HG03520 (cell line): Measurements from ENCODE around the gene EPB41.

Experiments
- ATAC-seq: cut with Tn5 transposase; IDR thresholded peaks from one replicate; pipeline ENCODE4 v1.9.1; 2021; ENCODE audit warnings: mild to moderate bottlenecking, moderate library complexity; ENCODE audit not compliant: unreplicated experiment

EPB41 gene

DNA sequence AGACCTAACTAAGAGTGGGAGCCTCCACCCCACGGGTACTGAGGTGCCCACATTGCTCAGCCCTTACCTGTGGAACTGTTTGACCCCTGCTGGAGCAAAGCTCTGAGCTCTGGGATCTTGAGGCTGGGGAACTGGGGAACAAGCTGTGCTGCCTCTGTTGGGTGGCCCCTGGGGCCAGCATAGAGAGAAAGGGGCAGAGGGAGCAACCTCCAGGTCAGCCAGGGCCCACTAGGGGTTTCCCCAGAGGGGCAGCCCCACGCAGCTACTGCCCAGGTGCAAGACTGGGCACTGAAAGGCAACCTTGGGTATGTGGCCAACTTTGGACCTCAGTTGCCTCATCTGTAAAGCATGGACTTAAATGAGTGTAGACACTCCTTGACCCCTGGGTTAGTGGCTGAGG is 23.5 kb upstream of the EPB41 start:
- ATAC-seq = no peak

DNA sequence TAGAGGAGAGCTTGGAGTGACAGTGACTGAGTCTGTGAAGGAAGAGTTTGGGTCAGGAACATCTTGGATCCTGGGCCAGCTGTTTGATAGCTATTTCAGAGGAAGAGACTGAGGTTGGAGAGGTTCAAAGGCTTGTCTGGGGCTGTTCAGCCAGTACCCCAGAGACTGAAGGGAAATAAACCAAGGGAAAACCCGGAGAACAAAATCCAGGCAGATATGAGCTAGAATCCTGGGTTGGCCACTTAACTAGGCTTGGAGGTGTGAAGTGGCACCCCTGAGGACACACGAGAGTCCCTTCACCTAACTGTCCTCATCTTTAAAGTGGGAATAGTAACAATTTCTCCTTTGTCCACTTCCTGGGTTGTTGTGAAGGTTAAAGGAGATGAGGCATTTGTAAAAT is 23.1 kb upstream of the EPB41 start:
- no peak for ATAC-seq

- ATAC-seq = no peak
Observed at GRCh38 chr1:28893403-28894102, 20.8 kb upstream of the EPB41 start.

- ATAC-seq = no peak
Observed at GRCh38 chr1:28894785-28895184, 19.6 kb upstream of the EPB41 start.

DNA sequence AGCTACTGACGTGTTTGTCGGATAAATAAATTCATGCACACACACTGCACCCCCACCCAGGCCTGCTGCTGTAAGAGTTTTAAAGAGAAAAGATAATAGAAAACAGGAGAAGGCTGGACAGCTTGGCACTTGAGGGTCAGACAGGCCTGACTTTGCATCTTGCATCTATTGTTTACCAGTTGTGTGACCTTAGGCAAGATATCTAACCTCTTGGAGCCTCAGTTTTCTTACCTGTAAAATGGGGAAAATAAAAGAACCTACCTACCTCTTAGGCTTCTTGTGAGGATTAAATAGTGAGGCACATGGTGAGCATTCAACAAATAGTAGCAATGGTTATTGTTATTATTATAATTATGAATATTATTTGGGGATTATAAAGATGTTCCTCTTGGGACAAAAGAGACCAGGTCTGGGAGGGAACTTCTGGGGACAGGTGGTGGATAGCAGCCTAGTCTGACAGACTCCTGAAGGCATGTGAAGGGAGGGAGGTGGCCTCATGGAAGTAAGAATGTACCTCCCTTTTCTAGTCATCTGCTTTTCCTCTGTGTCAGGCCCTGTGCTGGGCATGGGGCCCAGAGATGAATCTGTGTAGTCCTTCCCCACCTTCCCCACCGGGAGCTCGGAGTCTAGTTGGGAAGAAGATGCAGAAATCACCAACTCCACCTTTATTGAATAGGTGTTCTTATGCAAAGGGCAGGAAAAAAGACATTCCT is 18.3 kb upstream of the EPB41 start:
- no peak for ATAC-seq

DNA sequence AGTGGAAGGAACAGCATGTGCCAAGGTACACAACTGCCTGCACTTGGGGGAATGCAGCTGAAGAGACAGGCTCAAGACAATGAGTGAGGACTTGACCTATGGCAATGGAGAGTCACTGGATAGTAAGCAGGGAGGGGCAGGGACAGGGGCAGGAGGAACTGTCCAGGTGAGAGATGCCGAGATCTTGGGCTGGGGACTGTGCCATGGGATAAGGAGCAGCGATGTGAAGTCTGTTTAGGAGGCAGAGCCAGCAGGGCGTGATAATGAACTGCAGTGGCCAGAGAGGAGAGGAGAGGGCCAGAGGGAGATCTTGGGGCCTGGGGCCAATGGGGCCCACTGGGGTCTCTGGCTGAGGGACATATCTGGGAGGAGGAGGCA is 17.8 kb upstream of the EPB41 start:
- no peak for ATAC-seq

- no peak for ATAC-seq
Observed at GRCh38 chr1:28897789-28898188, 16.6 kb upstream of the EPB41 start.

DNA sequence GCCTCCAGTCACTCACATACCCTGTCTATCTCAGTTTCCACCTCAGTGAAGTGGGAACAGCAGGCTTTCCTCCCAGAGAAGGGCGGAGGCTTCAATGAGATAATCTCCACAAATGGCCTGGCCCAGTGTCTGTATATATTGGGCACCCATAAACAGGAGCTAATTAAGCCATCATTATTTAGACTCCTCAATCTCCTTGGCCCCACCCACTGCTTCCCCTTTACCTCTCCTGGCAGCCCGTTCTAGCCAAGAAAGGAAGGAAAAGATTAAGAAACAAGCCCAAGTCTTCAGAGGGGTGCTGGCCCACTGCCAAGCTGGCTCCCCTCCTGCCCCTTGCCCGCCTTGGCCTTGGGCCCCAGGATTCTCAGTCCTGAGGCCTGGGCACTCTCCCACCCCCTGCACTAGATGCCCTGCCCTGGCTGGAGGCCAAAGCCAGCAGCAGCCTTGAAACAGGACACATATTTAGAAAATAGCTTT is 15.9 kb upstream of the EPB41 start:
- ATAC-seq = no peak

GRCh38 chr1:28899267-28899666 is 15.1 kb upstream of the EPB41 start:
- ATAC-seq = no peak

DNA sequence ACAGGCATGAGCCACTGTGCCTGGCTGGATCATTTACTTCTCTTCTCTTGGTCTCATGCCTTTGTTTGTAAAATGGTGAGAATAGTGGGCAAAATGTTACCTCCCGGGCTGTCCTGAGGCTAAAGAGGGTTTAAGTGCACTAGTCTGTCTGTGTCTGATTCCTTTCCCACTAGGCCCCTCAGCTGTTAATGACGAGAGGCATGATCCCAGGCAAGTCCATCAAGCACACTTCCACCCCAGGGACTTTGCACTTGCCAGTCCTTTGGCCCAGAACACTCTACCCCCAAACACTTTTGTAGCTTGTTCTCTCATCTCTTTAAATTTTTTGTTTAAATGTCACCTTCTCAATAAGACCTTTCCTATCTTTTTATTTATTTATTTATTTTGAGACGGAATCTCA is 13.8 kb upstream of the EPB41 start:
- no peak for ATAC-seq

- no peak for ATAC-seq
Observed at GRCh38 chr1:28902738-28903137, 11.6 kb upstream of the EPB41 start.

- no peak for ATAC-seq
Observed at GRCh38 chr1:28905921-28906666, 8.3 kb upstream of the EPB41 start.

DNA sequence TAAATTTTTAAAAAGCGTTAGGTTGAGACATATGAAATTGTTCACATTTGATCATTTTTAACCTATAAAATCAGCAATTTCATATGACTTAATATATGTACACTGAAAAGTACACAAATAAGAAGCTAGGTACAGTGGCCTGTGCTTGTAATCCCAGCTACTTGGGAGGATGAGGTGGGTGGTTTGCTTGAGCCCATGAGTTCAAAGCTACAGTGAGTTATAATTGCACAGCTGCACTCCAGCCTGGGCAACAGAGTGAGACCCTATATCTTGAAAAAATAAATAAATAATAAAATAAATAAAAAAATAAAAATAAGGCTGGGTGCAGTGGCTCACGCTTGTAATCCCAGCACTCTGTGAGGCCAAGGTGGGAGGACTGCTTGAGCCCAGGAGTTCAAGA is 5.2 kb upstream of the EPB41 start:
- no peak for ATAC-seq

GRCh38 chr1:28910379-28911115 is 3.8 kb upstream of the EPB41 start:
- ATAC-seq = no peak

- ATAC-seq = no peak
Observed at GRCh38 chr1:28913786-28914227, 562 bp upstream of the EPB41 start.

GRCh38 chr1:28915031-28915895 is 894 bp downstream of the EPB41 start:
- no peak for ATAC-seq

- ATAC-seq = no peak
Observed at GRCh38 chr1:28917757-28918118, 3.4 kb downstream of the EPB41 start.

GRCh38 chr1:28921286-28921869 is 7.0 kb downstream of the EPB41 start:
- ATAC-seq = no peak

- ATAC-seq = no peak
Observed at GRCh38 chr1:28925350-28925891, 11.1 kb downstream of the EPB41 start.
